Esophagus muscularis mucosa (tissue), 4 donors: ENCODE results near the gene ARHGEF10L. TPM values are rescaled to one million over a fixed set of nuclear protein-coding genes. Genes with fewer than 3 reads are reported as not detected.
A peak's percentile ranks its signal among the peaks of the same experiment; 100 is the strongest.

Experiments
- DNase-seq: peaks from one replicate; pipeline ENCODE4 v3.0.0-alpha.2; 2017; ENCODE audit errors: extremely low spot score
- H3K27ac ChIP-seq, 4 donors: fragments of 200-600 bp; sonication (generic); replicated peaks in 1 of 4; 1 replicate in 3 of 4; 2 replicates in 1 of 4; pipeline ENCODE4 v1.5.1; 2016 to 2019; ENCODE audit warnings: mild to moderate bottlenecking in 1 of 4
- H3K27me3 ChIP-seq, 4 donors: fragments of 200-600 bp; sonication (generic); one replicate each; pipeline versions ENCODE4 v1.5.1 to v1.6.0; 2016 to 2019
- H3K36me3 ChIP-seq, 4 donors: fragments of 200-600 bp; sonication (generic); one replicate each; pipeline ENCODE4 v1.5.1; 2016 to 2019
- H3K4me1 ChIP-seq, 4 donors: fragments of 200-600 bp; sonication (generic); one replicate each; pipeline ENCODE4 v1.5.1; 2016 to 2019
- H3K4me3 ChIP-seq, 4 donors: fragments of 200-600 bp; sonication (generic); 1 replicate in 2 of 4; 2 replicates in 2 of 4; pipeline ENCODE4 v1.5.1; 2016 to 2019; ENCODE audit warnings: mild to moderate bottlenecking in 4 of 4, moderate library complexity in 1 of 4
- H3K9me3 ChIP-seq, 4 donors: fragments of 200-600 bp; sonication (generic); 1 replicate in 3 of 4; 2 replicates in 1 of 4; pipeline ENCODE4 v1.5.1; 2016 to 2019
- EP300 ChIP-seq: sonication (generic); formaldehyde crosslinking; IDR thresholded peaks from one replicate; pipeline ENCODE4 v1.6.1; 2017; ENCODE audit warnings: antibody characterized with exemption
- POLR2A ChIP-seq: fragments of 450-650 bp; IDR thresholded peaks from one replicate; pipeline ENCODE4 v1.6.1; 2017; ENCODE audit warnings: antibody characterized with exemption, moderate library complexity, mild to moderate bottlenecking, low read depth
- POLR2AphosphoS5 ChIP-seq, 2 donors: sonication (generic); formaldehyde crosslinking; IDR thresholded peaks; one replicate each; pipeline ENCODE4 v1.6.1; 2017; ENCODE audit warnings: antibody characterized with exemption in 2 of 2
- WGBS: methylation state at CpG from one replicate; pipeline ENCODE4 v1.1.5; 2018; 5-methylcytosine and 5-hydroxymethylcytosine counted together
- intact Hi-C: fragments of 100-400 bp; cut with DNase I; formaldehyde crosslinking; loops from one replicate; pipeline ENCODE4 v1.15.1; 2023
- total RNA-seq, 4 donors: library from RNA; depleted of rRNA; stranded (reverse); fragments of >200 nt; gene quantifications; one replicate each; pipeline versions ENCODE4 v1.1.0 to v1.2.1, GENCODE V29; 2016
- TF ChIP-seq, protein P1 (sequence below), 3 experiments: fragments of 200-600 bp in 2 of 3; fragments of 450-650 bp in 1 of 3; sonication (generic) in 2 of 3; IDR thresholded peaks; one replicate each; pipeline ENCODE4 v1.5.1; 2017 to 2019; ENCODE audit warnings: antibody characterized with exemption in 3 of 3, mild to moderate bottlenecking in 2 of 3, moderate library complexity in 1 of 3

Gene ARHGEF10L
- total RNA-seq, 4 donors from 2014 or later, result 46.6 to 93.0 (median 66.9) TPM

DNA sequence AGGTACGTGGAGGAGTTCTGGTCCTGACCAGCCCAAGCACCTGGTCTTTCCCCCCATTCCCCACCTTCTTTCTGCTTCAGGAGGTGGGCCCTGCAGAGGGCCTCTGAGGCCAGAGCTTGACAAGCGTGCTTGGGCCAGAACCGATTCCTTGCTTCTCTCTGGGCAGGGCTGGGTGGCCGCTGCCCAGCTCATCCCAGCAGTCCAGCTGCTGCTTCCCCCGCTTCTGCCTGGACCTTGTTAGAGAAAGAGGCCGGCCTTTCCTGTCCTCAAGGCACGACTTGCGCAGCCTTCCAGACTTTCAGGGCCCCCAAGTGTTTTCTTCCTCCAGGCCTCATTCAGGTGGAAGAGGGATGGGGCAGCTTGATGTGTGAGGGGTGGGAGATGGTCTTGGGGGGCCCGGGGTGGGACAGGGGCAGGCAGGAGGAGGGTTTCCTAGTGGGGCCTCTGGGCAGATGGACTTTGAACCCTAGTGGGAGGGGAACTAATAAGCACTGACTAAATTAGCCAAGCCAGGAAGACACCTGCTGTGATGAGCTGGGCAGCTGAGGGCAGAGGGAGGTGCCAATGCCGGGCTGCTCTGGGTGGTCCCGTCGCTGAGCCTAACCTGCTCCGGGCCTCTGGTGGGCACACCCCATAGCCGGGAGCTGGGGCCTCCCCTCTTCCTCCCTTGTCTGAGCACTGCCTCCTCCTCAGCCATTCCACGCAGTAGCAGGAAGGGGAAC is 36.5 kb downstream of the ARHGEF10L start:
- H3K9me3 ChIP-seq, result no peaks in the 10 kb centered on the region
- WGBS, result 62% methylated on average over 13 of the region's 15 CpGs
- no peaks in the 10 kb centered on the region for H3K36me3 ChIP-seq
- TF ChIP-seq EP300 (no peak), POLR2A (no peak), POLR2AphosphoS5 (IDR thresholded peaks at IDR 0.05) (no peak)
- TF ChIP-seq, protein P1, sequence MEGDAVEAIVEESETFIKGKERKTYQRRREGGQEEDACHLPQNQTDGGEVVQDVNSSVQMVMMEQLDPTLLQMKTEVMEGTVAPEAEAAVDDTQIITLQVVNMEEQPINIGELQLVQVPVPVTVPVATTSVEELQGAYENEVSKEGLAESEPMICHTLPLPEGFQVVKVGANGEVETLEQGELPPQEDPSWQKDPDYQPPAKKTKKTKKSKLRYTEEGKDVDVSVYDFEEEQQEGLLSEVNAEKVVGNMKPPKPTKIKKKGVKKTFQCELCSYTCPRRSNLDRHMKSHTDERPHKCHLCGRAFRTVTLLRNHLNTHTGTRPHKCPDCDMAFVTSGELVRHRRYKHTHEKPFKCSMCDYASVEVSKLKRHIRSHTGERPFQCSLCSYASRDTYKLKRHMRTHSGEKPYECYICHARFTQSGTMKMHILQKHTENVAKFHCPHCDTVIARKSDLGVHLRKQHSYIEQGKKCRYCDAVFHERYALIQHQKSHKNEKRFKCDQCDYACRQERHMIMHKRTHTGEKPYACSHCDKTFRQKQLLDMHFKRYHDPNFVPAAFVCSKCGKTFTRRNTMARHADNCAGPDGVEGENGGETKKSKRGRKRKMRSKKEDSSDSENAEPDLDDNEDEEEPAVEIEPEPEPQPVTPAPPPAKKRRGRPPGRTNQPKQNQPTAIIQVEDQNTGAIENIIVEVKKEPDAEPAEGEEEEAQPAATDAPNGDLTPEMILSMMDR (IDR thresholded peaks at IDR 0.05), result no peak
- no peak for DNase-seq
- intact Hi-C loops, result no loop called here
- H3K27me3 ChIP-seq, result no peaks in the 10 kb centered on the region
- no peak overlapping the region for H3K4me3 ChIP-seq
- H3K4me1 ChIP-seq, result peaks cover 49 to 98% (median 94%) of the 10 kb centered on the region in 4 donors
- peak overlapping the region; percentile 92 to 98 (median 96) for H3K27ac ChIP-seq

DNA sequence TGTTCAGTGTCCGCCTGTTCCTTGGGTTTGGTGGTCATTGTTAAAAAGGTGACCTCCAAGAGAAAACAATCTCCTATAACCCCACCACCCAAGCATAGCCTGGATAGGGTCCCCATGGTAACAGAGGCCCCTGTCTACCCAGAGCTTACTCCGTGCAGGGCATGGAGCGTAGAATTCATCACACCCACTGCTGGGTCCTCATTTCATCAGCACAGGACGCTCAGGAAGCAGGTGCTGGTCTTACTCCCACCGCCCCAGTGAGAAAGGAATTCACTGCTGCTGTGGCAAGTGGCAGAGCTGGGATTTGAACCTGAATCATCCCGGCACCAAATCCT is 37.0 kb downstream of the ARHGEF10L start:
- intact Hi-C loops, result no loop called here
- Histone ChIP-seq H3K27ac (peak overlapping the region; percentile 92 to 98 (median 96)), H3K9me3 (no peaks in the 10 kb centered on the region), H3K27me3 (no peaks in the 10 kb centered on the region), H3K36me3 (peaks cover 0 to 2% (median under 1%) of the 10 kb centered on the region in 4 donors), H3K4me1 (peaks cover 46 to 95% (median 90%) of the 10 kb centered on the region in 4 donors), H3K4me3 (no peak overlapping the region)
- 93% methylated on average over 6 of the region's 6 CpGs for WGBS
- no peak for DNase-seq
- TF ChIP-seq, protein P1 (IDR thresholded peaks at IDR 0.05), result no peak
- no peak for TF ChIP-seq POLR2A
- TF ChIP-seq POLR2AphosphoS5 (IDR thresholded peaks at IDR 0.05), result no peak
- no peak for TF ChIP-seq EP300

DNA sequence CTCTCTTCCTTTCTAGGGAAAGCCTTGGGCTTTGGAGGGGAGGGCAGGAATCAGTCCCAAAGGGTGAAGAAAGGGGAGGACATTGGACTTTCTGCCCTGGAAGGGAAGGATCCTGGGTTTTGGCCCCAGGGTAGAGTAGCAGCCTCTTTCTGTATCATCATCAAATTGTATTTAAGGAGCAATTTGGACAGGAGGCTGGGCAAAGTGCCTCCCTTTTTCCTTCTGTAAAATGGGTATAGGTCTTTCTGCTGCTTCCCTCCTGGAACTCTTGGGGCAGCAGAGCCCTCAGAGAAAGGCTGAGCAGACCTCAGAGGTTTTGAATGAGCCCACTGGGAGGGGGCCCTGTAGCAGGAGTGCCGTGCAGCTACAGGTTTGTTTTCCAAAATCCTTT is 38.4 kb downstream of the ARHGEF10L start:
- intact Hi-C loops, result no loop called here
- WGBS, result 73% methylated on average over 1 of the region's 1 CpG
- H3K27ac ChIP-seq, result peak overlapping the region; percentile 35 to 98 (median 96)
- H3K4me3 ChIP-seq, result no peak overlapping the region
- no peaks in the 10 kb centered on the region for H3K27me3 ChIP-seq
- DNase-seq, result no peak
- TF ChIP-seq, protein P1 (IDR thresholded peaks at IDR 0.05), result no peak
- TF ChIP-seq EP300 (no peak), POLR2AphosphoS5 (IDR thresholded peaks at IDR 0.05) (no peak)
- H3K9me3 ChIP-seq, result no peaks in the 10 kb centered on the region
- peaks cover 0 to 12% (median 2%) of the 10 kb centered on the region in 4 donors for H3K36me3 ChIP-seq
- peaks cover 36 to 93% (median 90%) of the 10 kb centered on the region in 4 donors for H3K4me1 ChIP-seq

DNA sequence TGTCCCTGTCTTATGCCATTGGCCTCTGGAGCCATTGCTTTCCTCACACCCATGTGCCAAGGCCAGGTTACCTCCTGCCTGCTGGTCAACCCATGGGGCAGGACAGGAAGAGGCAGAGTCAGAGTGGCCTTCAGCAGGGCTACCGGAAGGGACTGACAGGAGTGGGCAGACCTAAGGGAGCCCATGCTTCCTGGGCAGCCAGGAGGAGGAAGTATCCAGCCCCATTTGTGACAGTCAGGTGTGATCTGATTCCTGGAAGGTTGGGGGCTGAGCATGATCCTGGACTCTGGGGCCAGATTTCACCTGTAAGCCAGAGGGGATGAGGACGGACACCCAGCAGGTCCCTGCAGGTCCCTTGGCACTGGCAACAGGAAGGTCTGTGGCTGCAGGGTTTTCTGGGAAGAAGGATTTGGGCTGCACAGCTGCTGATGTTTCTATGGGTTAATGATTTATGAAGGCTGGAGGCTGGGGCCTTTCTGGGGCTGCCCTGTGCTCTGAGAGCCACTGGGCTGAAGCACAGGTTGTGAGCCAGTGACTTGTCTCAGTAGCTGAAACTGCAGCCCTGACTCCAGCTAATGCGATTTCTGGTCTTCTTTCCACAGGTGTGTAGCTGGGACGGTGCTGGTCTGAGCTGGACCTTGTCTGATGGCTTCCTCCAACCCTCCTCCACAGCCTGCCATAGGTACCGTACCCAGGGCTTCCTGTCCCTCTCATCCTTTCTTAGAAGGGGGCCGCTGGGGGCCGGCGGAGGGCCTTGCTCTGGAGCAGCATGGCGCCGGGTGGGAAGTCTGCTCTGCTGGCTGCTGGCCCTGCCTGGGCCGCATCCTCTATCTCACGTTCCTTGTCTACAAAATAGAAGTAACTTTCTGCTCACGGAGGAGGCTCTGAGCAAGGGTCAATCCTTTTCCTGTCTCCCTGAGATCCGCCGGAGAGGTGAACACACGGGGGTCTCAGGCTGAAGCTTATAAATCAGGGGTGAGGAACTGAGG is 40.7 kb downstream of the ARHGEF10L start:
- intact Hi-C loops, result no loop called here
- H3K36me3 ChIP-seq, result peaks cover 0 to 15% (median 2%) of the 10 kb centered on the region in 4 donors
- 81% methylated on average over 15 of the region's 16 CpGs for WGBS
- TF ChIP-seq POLR2A (no peak), POLR2AphosphoS5 (IDR thresholded peaks at IDR 0.05) (no peak), EP300 (no peak)
- TF ChIP-seq, protein P1 (IDR thresholded peaks at IDR 0.05), result no peak
- no peaks in the 10 kb centered on the region for H3K27me3 ChIP-seq
- DNase-seq, result no peak
- H3K4me3 ChIP-seq, result no peak overlapping the region
- H3K27ac ChIP-seq, result peak overlapping the region in 2 of 4 donors; percentile 40 to 98
- peaks cover 13 to 73% (median 72%) of the 10 kb centered on the region in 4 donors for H3K4me1 ChIP-seq
- H3K9me3 ChIP-seq, result no peaks in the 10 kb centered on the region
